ENCODE results near the gene BSG.

GRCh38 chr19:616747-617526, 44.5 kb downstream of the BSG start:
- TF ChIP-seq BHLHE40 (IDR thresholded peaks at IDR 0.05; ENCODE audit: low read depth, low read length) (no peak), CTCF (conservative IDR thresholded peaks at IDR 0.05; ENCODE audit: low read depth, low read length) (no peak), POLR2A (IDR thresholded peaks at IDR 0.05; ENCODE audit: low read depth, low read length) (no peak), USF2 (IDR thresholded peaks at IDR 0.05; ENCODE audit: low read depth, low read length) (no peak)
